Gastrocnemius medialis (tissue), 4 donors: ENCODE results near the gene MTMR12.

Experiments used
- CTCF ChIP-seq, 5 experiments: fragments of 450-650 bp in 3 of 5; fragments of 200-600 bp in 2 of 5; sonication (generic) in 2 of 5; IDR thresholded peaks in 4 of 5; conservative IDR thresholded peaks in 1 of 5; 1 replicate in 4 of 5; 2 replicates in 1 of 5; pipeline ENCODE4 v1.5.1; 2016 to 2019; ENCODE audit warnings: antibody characterized with exemption in 5 of 5, mild to moderate bottlenecking in 3 of 5, moderate library complexity in 3 of 5
- POLR2A ChIP-seq, 2 donors: fragments of 450-650 bp; IDR thresholded peaks; one replicate each; pipeline ENCODE4 v1.6.1; 2017; ENCODE audit warnings: antibody characterized with exemption in 2 of 2, mild to moderate bottlenecking in 2 of 2, moderate library complexity in 2 of 2

GRCh38 chr5:32190095-32190494 is 122.6 kb downstream of the MTMR12 start:
- TF ChIP-seq CTCF (IDR thresholded peaks at IDR 0.05 in 4 of 5, conservative IDR thresholded peaks at IDR 0.05 in 1 of 5) (no peak), POLR2A (IDR thresholded peaks at IDR 0.05) (no peak)
